Measurements from ENCODE around the gene SNRPA.
"Not testable (repeated sequence)": the region's sequence is repeated elsewhere in the genome, so short reads cannot be mapped to it uniquely, and the experiment has no call there.

The SNRPA gene

DNA sequence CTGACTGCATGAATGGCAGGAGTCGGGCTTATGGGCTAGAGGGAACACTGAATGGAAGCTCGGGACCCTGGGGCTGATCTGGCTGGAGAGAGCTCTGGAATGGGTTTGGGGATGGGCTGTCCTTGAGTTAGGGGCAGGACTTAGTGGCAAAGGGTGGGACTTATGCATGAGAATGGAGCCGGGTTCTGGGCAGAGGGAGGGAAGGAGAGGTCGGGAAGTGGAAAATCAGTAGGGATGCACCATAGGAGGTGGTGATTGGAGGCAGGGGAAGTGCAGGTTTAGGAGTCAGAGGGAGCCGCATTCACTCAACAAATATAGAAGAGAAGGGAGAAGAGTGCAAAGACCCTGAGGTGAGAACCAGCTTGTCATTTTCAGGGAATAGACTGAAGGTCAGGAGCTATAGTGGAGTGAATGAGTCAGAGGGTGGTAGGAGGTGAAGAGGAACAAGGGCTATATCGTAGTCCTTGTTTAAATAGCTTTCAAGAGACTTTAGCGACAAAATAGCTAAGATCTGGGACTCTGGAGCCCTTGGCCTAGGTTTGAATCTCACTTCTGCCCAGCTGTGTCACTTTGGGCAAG lies 27.8 kb downstream of the SNRPA start:
- TF ChIP-seq, protein P1, sequence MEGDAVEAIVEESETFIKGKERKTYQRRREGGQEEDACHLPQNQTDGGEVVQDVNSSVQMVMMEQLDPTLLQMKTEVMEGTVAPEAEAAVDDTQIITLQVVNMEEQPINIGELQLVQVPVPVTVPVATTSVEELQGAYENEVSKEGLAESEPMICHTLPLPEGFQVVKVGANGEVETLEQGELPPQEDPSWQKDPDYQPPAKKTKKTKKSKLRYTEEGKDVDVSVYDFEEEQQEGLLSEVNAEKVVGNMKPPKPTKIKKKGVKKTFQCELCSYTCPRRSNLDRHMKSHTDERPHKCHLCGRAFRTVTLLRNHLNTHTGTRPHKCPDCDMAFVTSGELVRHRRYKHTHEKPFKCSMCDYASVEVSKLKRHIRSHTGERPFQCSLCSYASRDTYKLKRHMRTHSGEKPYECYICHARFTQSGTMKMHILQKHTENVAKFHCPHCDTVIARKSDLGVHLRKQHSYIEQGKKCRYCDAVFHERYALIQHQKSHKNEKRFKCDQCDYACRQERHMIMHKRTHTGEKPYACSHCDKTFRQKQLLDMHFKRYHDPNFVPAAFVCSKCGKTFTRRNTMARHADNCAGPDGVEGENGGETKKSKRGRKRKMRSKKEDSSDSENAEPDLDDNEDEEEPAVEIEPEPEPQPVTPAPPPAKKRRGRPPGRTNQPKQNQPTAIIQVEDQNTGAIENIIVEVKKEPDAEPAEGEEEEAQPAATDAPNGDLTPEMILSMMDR (IDR thresholded peaks at IDR 0.05; ENCODE audit: low read depth, low read length) = no peak
- H3K4me3 ChIP-seq (ENCODE audit: low read depth, low read length) = peak overlapping the region; percentile 76

DNA sequence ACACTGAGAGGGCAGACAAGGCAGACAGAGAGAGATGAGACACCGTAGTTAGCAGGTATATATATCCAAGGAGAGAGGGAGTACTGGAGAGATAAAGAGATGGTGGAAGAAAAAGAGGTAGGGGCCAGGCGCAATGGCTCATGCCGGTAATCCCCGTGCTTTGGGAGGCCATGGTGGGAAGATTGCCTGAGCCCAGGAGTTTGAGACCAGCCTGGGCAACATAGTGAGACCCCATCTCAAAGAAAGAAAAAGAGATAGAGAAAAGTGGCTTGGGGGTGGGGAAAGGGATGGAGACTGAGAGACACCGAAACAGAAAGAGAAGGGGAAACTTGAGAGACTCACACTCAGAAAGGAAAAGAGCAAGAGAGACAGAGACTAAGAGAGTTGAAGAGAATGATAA lies 29.6 kb downstream of the SNRPA start:
- H3K4me3 ChIP-seq (ENCODE audit: low read depth, low read length) = no peak overlapping the region
- TF ChIP-seq, protein P1 (IDR thresholded peaks at IDR 0.05; ENCODE audit: low read depth, low read length) = no peak

DNA sequence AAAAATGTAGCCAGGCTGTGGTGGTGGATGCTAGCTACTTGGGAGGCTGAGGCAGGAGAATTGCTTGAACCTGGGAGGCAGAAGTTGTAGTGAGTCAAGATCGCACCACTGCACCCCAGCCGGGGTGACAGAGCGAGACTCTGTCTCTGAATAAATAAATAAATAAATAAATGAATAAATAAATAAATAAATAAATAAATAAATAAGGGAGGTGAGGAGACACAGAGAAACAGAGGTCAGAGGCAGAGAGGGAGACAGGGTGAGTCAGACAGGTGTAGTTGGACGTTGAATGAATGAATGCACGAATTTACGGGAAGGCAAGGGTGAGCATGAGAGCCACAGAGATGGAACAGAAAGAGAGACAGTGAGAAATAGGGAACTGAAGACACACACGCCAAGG lies 30.1 kb downstream of the SNRPA start:
- TF ChIP-seq, protein P1 (IDR thresholded peaks at IDR 0.05; ENCODE audit: low read depth, low read length) = no peak
- no peak overlapping the region for H3K4me3 ChIP-seq (ENCODE audit: low read depth, low read length)

DNA sequence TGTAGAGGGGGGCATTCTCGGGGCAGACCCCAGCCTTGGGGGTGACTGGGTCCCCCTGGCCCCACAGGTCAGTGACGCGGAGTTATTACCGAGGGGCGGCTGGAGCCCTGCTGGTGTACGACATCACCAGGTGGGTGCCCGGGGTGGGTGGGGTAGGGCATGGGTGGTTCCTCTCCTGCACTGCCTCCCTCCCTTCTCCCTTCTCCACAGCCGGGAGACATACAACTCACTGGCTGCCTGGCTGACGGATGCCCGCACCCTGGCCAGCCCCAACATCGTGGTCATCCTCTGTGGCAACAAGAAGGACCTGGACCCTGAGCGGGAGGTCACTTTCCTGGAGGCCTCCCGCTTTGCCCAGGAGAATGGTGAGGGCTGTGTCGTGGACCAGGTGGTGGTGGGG lies 32.7 kb downstream of the SNRPA start:
- H3K4me3 ChIP-seq (ENCODE audit: low read depth, low read length) = no peak overlapping the region
- TF ChIP-seq, protein P1 (IDR thresholded peaks at IDR 0.05; ENCODE audit: low read depth, low read length) = no peak

DNA sequence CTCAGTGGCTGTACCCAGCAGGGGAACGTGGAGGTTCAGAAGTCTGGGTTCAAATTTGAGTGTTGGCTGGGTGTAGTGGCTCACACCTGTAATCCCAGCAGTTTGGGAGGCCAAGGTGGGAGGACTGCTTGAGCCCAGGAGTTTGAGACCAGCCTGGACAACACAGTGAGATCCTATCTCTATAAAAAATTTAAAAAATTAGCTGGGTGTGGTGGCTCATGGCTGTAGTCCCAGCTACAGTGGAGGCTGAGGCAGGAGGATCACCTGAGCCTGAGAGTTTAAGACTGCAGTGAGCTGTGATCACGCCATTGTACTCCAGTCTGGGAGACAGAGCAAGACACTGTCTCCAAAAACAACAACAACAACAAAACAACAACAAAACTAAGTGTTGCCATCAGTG lies 33.1 kb downstream of the SNRPA start:
- H3K4me3 ChIP-seq (ENCODE audit: low read depth, low read length) = not testable (repeated sequence)

DNA sequence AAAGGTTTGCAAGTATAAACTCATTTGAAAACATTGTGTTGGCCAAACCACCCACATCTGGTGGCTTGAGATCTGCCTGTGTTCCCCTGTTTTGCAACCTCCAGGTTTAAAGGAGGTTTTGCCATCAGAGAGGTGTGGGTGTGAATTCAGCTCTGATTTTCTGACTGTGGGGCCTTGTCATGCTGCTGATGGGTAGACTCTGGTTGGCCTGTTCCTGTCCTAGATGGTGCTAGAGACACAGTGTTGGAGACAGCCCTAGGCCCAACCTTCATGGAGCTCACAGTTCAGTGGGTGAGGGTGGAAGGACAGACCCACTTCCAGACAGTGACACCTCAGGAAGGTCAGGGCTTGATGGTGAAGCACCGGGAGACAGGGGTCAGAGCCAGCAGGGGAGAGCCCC lies 34.5 kb downstream of the SNRPA start:
- TF ChIP-seq, protein P1 (IDR thresholded peaks at IDR 0.05; ENCODE audit: low read depth, low read length) = no peak
- no peak overlapping the region for H3K4me3 ChIP-seq (ENCODE audit: low read depth, low read length)

DNA sequence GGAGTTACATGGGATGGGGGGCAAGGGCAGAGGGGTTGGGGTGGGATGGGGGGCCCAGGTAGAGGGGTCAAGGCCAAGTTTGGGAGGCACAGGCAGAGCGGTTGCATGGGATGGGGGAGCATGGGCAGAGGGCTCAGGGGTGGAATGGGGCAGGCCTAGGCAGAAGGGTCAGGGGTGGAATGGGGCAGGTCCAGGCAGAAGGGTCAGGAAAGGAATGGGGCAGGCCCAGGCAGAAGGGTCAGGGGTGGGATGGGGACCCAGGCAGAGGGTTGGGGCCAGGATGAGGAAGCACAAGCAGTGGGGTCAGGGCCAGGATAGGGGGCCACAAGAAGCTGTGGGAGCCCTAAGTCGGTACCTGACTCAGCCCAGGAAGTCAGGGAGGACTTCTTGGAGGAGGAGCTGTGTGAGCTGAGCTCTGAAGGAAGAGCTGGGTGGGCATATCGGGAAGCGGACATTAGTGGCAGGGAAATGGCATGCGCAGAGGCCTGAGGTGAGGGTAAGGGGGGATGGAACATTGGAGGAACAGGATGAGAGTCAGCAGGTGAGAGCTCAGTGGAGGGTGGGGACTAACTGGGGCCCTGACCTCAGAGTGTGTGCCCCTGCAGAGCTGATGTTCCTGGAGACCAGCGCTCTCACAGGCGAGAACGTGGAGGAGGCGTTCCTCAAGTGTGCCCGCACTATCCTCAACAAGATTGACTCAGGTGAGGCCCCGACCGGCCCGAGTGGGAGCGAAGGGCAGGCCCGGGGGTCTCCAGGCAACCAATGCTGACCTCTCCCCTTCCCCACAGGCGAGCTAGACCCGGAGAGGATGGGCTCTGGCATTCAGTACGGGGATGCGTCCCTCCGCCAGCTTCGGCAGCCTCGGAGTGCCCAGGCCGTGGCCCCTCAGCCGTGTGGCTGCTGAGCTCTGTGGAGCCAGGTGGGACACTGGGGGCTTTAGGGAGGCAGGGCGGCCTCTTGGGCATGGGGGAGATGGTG lies 35.3 kb downstream of the SNRPA start:
- TF ChIP-seq, protein P1 (IDR thresholded peaks at IDR 0.05; ENCODE audit: low read depth, low read length) = no peak

More for the DNA sequence above, 35.3 kb downstream of the SNRPA start:
- H3K4me3 ChIP-seq (ENCODE audit: low read depth, low read length) = no peak overlapping the region
